Measurements from ENCODE around the gene DNAAF2.
"Not testable (repeated sequence)": the region's sequence is repeated elsewhere in the genome, so short reads cannot be mapped to it uniquely, and the experiment has no call there.

DNAAF2 gene

DNA sequence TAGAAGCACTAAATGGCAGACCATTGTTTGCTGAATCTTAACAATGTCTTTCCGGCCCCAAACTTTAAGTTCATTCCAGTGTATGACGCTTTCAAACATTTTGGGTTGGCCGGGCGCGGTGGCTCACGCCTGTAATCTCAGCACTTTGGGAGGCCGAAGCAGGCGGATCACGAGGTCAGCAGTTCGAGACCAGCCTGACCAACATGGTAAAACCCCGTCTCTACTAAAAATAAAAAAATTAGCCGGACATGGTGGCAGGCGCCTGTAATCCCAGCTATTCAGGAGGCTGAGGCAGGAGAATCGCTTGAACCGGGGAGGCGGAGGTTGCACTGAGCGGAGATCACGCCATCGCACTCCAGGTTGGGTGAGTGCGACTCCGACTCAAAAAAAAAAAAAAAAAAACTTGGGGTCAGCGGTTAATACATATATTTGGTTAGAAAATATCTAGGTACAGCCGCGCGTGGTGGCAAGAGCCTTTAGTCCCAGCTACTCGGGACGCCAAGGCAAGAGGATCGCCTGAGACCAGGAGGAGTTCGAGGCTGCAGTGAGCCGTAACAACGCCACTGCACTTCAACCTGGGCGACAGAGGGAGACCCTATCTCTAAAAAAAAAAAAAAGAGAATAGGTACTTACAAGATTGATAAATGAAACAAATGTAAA is 49.9 kb downstream of the DNAAF2 start:
- not testable (repeated sequence) for DNase-seq (ENCODE audit: low spot score)

- no peak for DNase-seq (ENCODE audit: low spot score)
These were observed 51.0 kb downstream of the DNAAF2 start for GRCh38 chr14:49584058-49584457.

DNA sequence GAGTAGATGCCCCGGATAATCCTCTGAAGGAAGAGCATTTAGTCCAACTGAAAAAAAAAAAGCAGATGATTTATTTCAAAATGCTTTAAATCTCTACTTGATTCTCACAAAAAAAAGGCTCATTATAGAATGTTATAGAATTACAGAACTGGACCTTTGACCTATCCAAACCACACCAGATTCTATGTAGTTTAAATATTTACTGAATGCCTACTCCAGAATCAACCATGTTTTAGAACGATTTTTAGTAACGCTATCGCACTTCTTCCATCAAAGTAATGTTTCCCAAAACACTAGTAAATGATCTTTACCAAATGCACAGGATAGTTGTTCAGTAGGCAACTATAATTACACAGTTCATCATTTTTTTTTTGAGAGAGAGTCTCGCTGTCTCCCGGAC is 51.4 kb downstream of the DNAAF2 start:
- DNase-seq (ENCODE audit: low spot score): no peak

GRCh38 chr14:49582113-49582977 is 52.7 kb downstream of the DNAAF2 start:
- no peak for DNase-seq (ENCODE audit: low spot score)

DNA sequence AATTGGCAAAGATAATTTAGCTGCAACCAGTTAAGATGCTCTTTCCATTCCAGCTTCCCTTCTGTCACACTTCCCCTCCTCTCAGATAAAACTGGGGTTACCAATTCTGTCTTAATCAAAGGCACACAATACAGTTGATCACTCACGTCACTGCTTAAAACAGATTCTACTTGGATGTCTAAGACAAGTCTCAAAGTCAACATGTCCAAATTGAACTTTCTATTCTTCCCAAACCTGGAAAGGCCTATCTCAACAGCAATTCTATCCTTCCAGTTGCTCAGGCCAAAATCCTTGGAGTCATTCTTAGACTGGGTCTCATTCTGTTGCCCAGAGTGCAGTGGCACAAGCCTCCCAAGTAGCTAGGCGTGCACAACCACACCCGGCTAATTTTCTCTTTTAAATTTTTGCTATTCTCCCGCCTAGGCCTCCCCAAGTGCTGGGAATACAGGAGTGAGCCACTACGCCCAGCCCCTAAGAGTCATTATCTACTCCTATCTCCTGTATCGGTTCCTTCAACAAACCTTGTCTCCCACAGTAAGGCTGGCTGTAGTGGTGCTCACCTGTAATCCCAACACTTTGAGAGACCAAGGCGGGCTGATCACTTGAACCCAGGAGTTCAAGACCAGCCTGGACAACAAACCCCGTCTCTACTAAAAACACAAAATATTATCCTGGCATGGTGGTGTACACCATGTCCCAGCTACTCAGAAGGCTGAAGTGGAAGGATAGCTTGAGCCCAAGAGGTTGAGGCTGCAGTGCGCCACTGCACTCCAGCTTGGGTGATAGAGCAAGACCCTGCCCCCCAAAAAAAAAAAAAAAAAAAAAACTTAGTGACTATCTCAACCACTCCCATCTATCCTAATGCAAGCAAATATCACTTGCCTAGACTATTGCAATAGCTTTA is 53.6 kb downstream of the DNAAF2 start:
- DNase-seq (ENCODE audit: low spot score): no peak

DNA sequence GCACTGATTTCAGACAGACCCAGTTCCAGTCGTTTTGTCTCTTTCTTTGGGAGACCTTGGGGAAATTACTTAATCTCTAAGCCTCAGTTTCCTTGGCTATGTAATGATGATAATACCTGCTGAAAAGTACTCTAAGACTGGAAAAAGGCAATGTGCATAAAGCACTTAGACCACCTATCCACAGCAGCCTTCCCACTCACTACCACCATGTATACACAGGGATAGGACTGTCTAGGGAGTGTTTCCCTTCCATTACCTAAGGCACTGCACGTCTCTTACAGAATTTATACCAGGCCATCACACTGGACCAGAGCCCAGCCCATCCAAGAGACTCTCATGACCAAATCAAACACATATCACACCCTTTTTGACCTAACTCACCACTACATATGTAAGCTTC is 55.2 kb downstream of the DNAAF2 start:
- DNase-seq (ENCODE audit: low spot score): no peak

- DNase-seq (ENCODE audit: low spot score): peak; percentile 69
These were observed 56.9 kb downstream of the DNAAF2 start for GRCh38 chr14:49578141-49578540.

Small RNAs within 50 kb of the gene (small RNA-seq; reads per million reads assigned to genes)
- gene AL139099.3 (0 reads per million in 2 experiments), gene AL139099.4 (0 reads per million in 2 experiments), gene RF00019 (0 reads per million in 2 experiments), gene RNU6ATAC30P (0 to 0.04 reads per million in 2 experiments)

Measured in SK-N-DZ (cell line).